ENCODE measurements around the gene YIF1B. TPM values are rescaled to one million over a fixed set of nuclear protein-coding genes. Genes with fewer than 3 reads are reported as not detected.
A peak's percentile ranks its signal among the peaks of the same experiment; 100 is the strongest.

YIF1B gene
- polyA plus RNA-seq, 1 experiment = 44.9 TPM

DNA sequence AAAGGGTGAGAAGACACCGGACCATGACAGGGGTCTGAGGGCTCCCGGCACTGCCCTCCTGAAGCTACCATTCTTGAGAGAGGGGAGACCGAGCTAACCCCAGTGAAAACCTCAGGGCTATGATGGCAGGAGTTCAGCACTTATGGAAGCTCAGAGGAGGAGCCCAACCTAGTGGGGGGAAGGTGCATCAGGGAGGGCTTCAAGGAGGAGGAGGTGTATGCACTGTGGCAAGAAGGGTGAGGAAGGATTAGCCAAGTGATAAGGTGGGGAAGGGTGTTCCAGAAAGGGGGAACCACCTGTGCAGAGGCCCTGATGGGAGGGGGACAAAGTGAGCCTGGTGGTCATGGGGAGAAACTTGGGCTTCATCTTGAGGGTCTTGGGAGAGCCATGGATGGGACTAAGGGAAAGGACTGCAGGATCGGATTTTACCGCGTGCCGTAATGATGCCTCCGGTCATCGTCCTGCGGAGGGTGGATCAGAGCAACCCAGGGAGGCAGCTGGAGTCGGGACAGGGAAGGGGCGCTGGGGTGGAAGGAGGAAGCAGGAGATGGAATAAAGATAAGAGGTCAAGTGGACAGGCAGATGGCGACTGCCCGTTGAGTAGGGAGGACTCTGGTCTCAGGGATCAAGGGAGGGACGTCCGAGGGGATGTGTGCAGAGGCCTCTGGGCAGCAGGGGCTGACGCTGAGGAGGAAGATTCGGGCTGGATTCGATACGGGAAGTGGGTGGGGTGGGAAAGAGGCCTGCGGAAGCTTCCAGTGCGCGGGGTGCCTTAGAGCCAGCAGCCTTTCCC is 45.3 kb upstream of the YIF1B start:
- POLR2A ChIA-PET = interaction anchor here (1.2 kb wide), 1 partner anchor 13 kb away, joined by 5 read pairs; the partner anchor contains the start of gene PSMD8
- Histone ChIP-seq H3K4me3 (ENCODE audit: low read depth, low read length) (peak overlapping the region; percentile 69), H3K9me3 (ENCODE audit: control insufficient read depth, insufficient read depth, low read length) (no peaks in the 10 kb centered on the region; the same call in 1 of the 2 replicates), H3K27me3 (ENCODE audit: control insufficient read depth, insufficient read depth, low read length) (peaks cover 35% of the 10 kb centered on the region), H3K27ac (ENCODE audit: low read depth, low read length) (no peak overlapping the region)
- DNase-seq (ENCODE audit: low read depth, low spot score) = no peak
- CTCF ChIA-PET = interaction anchor here (1.0 kb wide), 1 partner anchor 42 kb away, joined by 4 read pairs; the partner anchor contains the start of gene FAM98C
- TF ChIP-seq, protein P1, sequence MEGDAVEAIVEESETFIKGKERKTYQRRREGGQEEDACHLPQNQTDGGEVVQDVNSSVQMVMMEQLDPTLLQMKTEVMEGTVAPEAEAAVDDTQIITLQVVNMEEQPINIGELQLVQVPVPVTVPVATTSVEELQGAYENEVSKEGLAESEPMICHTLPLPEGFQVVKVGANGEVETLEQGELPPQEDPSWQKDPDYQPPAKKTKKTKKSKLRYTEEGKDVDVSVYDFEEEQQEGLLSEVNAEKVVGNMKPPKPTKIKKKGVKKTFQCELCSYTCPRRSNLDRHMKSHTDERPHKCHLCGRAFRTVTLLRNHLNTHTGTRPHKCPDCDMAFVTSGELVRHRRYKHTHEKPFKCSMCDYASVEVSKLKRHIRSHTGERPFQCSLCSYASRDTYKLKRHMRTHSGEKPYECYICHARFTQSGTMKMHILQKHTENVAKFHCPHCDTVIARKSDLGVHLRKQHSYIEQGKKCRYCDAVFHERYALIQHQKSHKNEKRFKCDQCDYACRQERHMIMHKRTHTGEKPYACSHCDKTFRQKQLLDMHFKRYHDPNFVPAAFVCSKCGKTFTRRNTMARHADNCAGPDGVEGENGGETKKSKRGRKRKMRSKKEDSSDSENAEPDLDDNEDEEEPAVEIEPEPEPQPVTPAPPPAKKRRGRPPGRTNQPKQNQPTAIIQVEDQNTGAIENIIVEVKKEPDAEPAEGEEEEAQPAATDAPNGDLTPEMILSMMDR (IDR thresholded peaks at IDR 0.05; ENCODE audit: low read depth, low read length) = no peak

- no peak for DNase-seq (ENCODE audit: low read depth, low spot score)
- POLR2A ChIA-PET = no interaction called here
- TF ChIP-seq, protein P1 (IDR thresholded peaks at IDR 0.05; ENCODE audit: low read depth, low read length) = no peak
- Histone ChIP-seq H3K4me3 (ENCODE audit: low read depth, low read length) (no peak overlapping the region), H3K9me3 (ENCODE audit: control insufficient read depth, insufficient read depth, low read length) (no peaks in the 10 kb centered on the region; the same call in 1 of the 2 replicates), H3K27ac (ENCODE audit: low read depth, low read length) (no peak overlapping the region), H3K27me3 (ENCODE audit: control insufficient read depth, insufficient read depth, low read length) (peaks cover 36% of the 10 kb centered on the region)
- CTCF ChIA-PET = interaction anchor here (1.0 kb wide), 1 partner anchor 42 kb away, joined by 4 read pairs; the partner anchor contains the start of gene FAM98C
Observed at GRCh38 chr19:38360351-38360750, 44.6 kb upstream of the YIF1B start.

- no peak overlapping the region for H3K4me3 ChIP-seq (ENCODE audit: low read depth, low read length)
- H3K27me3 ChIP-seq (ENCODE audit: control insufficient read depth, insufficient read depth, low read length) = peaks cover 35% of the 10 kb centered on the region
- CTCF ChIA-PET = no interaction called here
- POLR2A ChIA-PET = no interaction called here
- no peaks in the 10 kb centered on the region; the same call in 1 of the 2 replicates for H3K9me3 ChIP-seq (ENCODE audit: control insufficient read depth, insufficient read depth, low read length)
- H3K27ac ChIP-seq (ENCODE audit: low read depth, low read length) = no peak overlapping the region
- no peak for DNase-seq (ENCODE audit: low read depth, low spot score)
- TF ChIP-seq, protein P1 (IDR thresholded peaks at IDR 0.05; ENCODE audit: low read depth, low read length) = no peak
Observed at GRCh38 chr19:38359242-38360021, 43.7 kb upstream of the YIF1B start.

- Histone ChIP-seq H3K4me3 (ENCODE audit: low read depth, low read length) (no peak overlapping the region), H3K9me3 (ENCODE audit: control insufficient read depth, insufficient read depth, low read length) (no peaks in the 10 kb centered on the region; the same call in 1 of the 2 replicates), H3K27me3 (ENCODE audit: control insufficient read depth, insufficient read depth, low read length) (peaks cover 39% of the 10 kb centered on the region), H3K27ac (ENCODE audit: low read depth, low read length) (no peak overlapping the region)
- ChIA-PET CTCF (interaction anchor here (1.5 kb wide), 1 partner anchor 114 kb away, joined by 3 read pairs; no protein-coding TSS in a partner anchor), POLR2A (interaction anchor here (0.9 kb wide), 1 partner anchor 16 kb away, joined by 3 read pairs; the partner anchor contains the start of gene PSMD8)
- TF ChIP-seq, protein P1 (IDR thresholded peaks at IDR 0.05; ENCODE audit: low read depth, low read length) = no peak
- DNase-seq (ENCODE audit: low read depth, low spot score) = no peak
Observed at GRCh38 chr19:38358071-38358470, 42.3 kb upstream of the YIF1B start.

All from AG04450 (cell line).